Liver (tissue), 9 donors: ENCODE measurements around the gene ANAPC7. TPM values are rescaled to one million over a fixed set of nuclear protein-coding genes. Genes with fewer than 3 reads are reported as not detected.

Experiments used
- DNase-seq: peaks from one replicate; pipeline ENCODE4 v3.0.0-alpha.2; 2017; ENCODE audit warnings: low spot score
- H3K27ac ChIP-seq, 2 donors: one replicate each; pipeline ENCODE4 v1.7.0; 2013; ENCODE audit warnings: inconsistent platforms in 2 of 2, low read length in 2 of 2, control low read depth in 1 of 2, low read depth in 1 of 2, mild to moderate bottlenecking in 1 of 2
- H3K27me3 ChIP-seq, 4 donors: one replicate each; pipeline versions ENCODE4 v1.6.1 to v1.7.0; 2013; ENCODE audit warnings: low read length in 3 of 4, inconsistent platforms in 1 of 4, mild to moderate bottlenecking in 1 of 4, moderate library complexity in 1 of 4; ENCODE audit not compliant: control insufficient read depth in 4 of 4, insufficient read depth in 4 of 4
- H3K36me3 ChIP-seq, 4 donors: one replicate each; pipeline versions ENCODE4 v1.6.1 to v1.7.0; 2013; ENCODE audit warnings: low read length in 3 of 4, mild to moderate bottlenecking in 3 of 4, low read depth in 1 of 4, moderate library complexity in 1 of 4; ENCODE audit not compliant: control insufficient read depth in 4 of 4, insufficient read depth in 3 of 4
- H3K4me1 ChIP-seq, 4 donors: one replicate each; pipeline versions ENCODE4 v1.6.1 to v1.7.0; 2013; ENCODE audit warnings: low read length in 3 of 4, mild to moderate bottlenecking in 3 of 4, moderate library complexity in 1 of 4; ENCODE audit not compliant: control insufficient read depth in 4 of 4, insufficient read depth in 4 of 4
- H3K4me3 ChIP-seq, 3 donors: one replicate each; pipeline versions ENCODE4 v1.6.1 to v1.7.0; 2013; ENCODE audit warnings: low read length in 3 of 3, control low read depth in 1 of 3, low read depth in 1 of 3, mild to moderate bottlenecking in 1 of 3
- H3K9ac ChIP-seq, 2 donors: one replicate each; pipeline ENCODE4 v1.7.0; 2013; ENCODE audit warnings: low read length in 2 of 2, mild to moderate bottlenecking in 2 of 2, moderate library complexity in 2 of 2, control low read depth in 1 of 2, low read depth in 1 of 2
- H3K9me3 ChIP-seq, 4 donors: one replicate each; pipeline versions ENCODE4 v1.6.1 to v1.7.0; 2013; ENCODE audit warnings: low read length in 3 of 4; ENCODE audit not compliant: control insufficient read depth in 4 of 4
- EGR1 ChIP-seq, 2 donors: IDR thresholded peaks; 2 replicates each; pipeline ENCODE4 v1.6.1; 2016 to 2018; ENCODE audit warnings: antibody characterized with exemption in 2 of 2, low read depth in 2 of 2
- FOXA1 ChIP-seq: IDR thresholded peaks from 2 replicates; pipeline ENCODE4 v1.6.1; 2016; ENCODE audit warnings: antibody characterized with exemption
- FOXA2 ChIP-seq: IDR thresholded peaks from 2 replicates; pipeline ENCODE4 v1.6.1; 2016; ENCODE audit warnings: antibody characterized with exemption
- GABPA ChIP-seq, 2 donors: IDR thresholded peaks in 1 of 2; conservative IDR thresholded peaks in 1 of 2; 2 replicates each; pipeline ENCODE4 v1.6.1; 2016; ENCODE audit warnings: antibody characterized with exemption in 2 of 2, mild to moderate bottlenecking in 1 of 2, moderate library complexity in 1 of 2
- HNF4A ChIP-seq, 2 donors: conservative IDR thresholded peaks; 2 replicates each; pipeline ENCODE4 v1.6.1; 2016; ENCODE audit warnings: antibody characterized with exemption in 2 of 2, mild to moderate bottlenecking in 2 of 2
- HNF4G ChIP-seq: IDR thresholded peaks from 2 replicates; pipeline ENCODE4 v1.6.1; 2016; ENCODE audit warnings: antibody characterized with exemption
- JUND ChIP-seq, 2 donors: IDR thresholded peaks; 2 replicates each; pipeline ENCODE4 v1.6.1; 2016; ENCODE audit warnings: antibody characterized with exemption in 2 of 2
- NR2F2 ChIP-seq: IDR thresholded peaks from 2 replicates; pipeline ENCODE4 v1.6.1; 2016; ENCODE audit warnings: antibody characterized with exemption
- RAD21 ChIP-seq, 2 donors: IDR thresholded peaks; 2 replicates each; pipeline ENCODE4 v1.6.1; 2016; ENCODE audit warnings: antibody characterized with exemption in 2 of 2, mild to moderate bottlenecking in 2 of 2
- RXRA ChIP-seq, 2 donors: IDR thresholded peaks; 2 replicates each; pipeline ENCODE4 v1.6.1; 2017 to 2018; ENCODE audit warnings: antibody characterized with exemption in 2 of 2, mild to moderate bottlenecking in 1 of 2
- SP1 ChIP-seq: IDR thresholded peaks from 2 replicates; pipeline ENCODE4 v1.6.1; 2018; ENCODE audit warnings: antibody characterized with exemption, mild to moderate bottlenecking
- TAF1 ChIP-seq: conservative IDR thresholded peaks from 2 replicates; pipeline ENCODE4 v1.6.1; 2016; ENCODE audit warnings: antibody characterized with exemption, mild to moderate bottlenecking
- YY1 ChIP-seq: IDR thresholded peaks from 2 replicates; pipeline ENCODE4 v1.6.1; 2016; ENCODE audit warnings: antibody characterized with exemption, mild to moderate bottlenecking
- WGBS: extraction: QIAGEN DNeasy Blood & Tissue Kit; methylation state at CpG from one replicate; pipeline ENCODE4 v1.1.7; 2013; 5-methylcytosine and 5-hydroxymethylcytosine counted together
- polyA plus RNA-seq, 2 donors: library from polyadenylated mRNA; stranded (reverse) in 1 of 2; unstranded in 1 of 2; fragments of 200-250 nt in 1 of 2; fragments of >200 nt in 1 of 2; fragmentation: Nextera tagmentation in 1 of 2; extraction: Ambion mirVana in 1 of 2; gene quantifications; one replicate each; pipeline versions ENCODE4 v1.2.1 to v1.2.3, GENCODE V29; 2013 to 2015
- total RNA-seq, 2 donors: library from RNA; depleted of rRNA; stranded (reverse); fragments of >200 nt; gene quantifications; one replicate each; pipeline ENCODE4 v1.2.3, GENCODE V29; 2014
- TF ChIP-seq, protein P1 (sequence below): IDR thresholded peaks from 2 replicates; pipeline ENCODE4 v1.6.1; 2016; ENCODE audit warnings: antibody characterized with exemption, mild to moderate bottlenecking
- TF ChIP-seq, protein P2 (sequence below): IDR thresholded peaks from 2 replicates; pipeline ENCODE4 v1.6.1; 2016; ENCODE audit warnings: antibody characterized with exemption
- TF ChIP-seq, protein P3 (sequence below): fragments of 150-350 bp; IDR thresholded peaks from 2 replicates; pipeline ENCODE4 v1.5.1; 2017; ENCODE audit warnings: improper control_type of control experiment, low read depth, low read length; ENCODE audit not compliant: missing input control
- TF ChIP-seq, protein P4 (sequence below): IDR thresholded peaks from 2 replicates; pipeline ENCODE4 v1.6.1; 2016; ENCODE audit warnings: antibody characterized with exemption
- TF ChIP-seq, protein P5 (sequence below): IDR thresholded peaks from 2 replicates; pipeline ENCODE4 v1.6.1; 2016; ENCODE audit warnings: antibody characterized with exemption
- donor health status: healthy.
- donor health status: healthy.
- donor health status: healthy.
- donor health status: healthy.
- donor health status: healthy.

ANAPC7 gene
- total and polyA plus RNA-seq, 4 donors, result 11.4 to 21.1 (median 16.3) TPM

DNA sequence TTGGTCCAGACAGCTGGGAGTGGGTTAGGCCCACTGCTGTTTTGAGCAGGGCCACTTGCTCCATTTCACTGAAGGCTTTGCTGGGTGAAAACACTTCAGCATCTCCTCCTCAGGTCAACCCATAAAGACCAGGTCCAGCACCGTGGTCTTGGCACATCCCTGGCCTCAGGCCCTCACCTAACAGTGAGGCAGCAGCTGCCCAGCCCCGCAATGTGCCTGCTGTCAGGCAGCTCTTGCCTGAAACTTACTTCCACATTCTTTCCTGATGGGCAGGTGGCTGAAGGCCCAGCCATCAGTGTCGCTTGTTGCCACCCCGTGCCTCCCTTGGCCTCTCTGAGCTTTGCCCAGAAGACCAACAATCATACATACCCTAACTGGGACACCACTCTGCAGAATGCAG lies 54.4 kb downstream of the ANAPC7 start:
- no peak overlapping the region for H3K9ac ChIP-seq
- no peaks in the 10 kb centered on the region for H3K27me3 ChIP-seq
- 87% methylated on average over 4 of the region's 4 CpGs for WGBS
- DNase-seq, result no peak
- H3K36me3 ChIP-seq, result peaks cover 20 to 70% (median 57%) of the 10 kb centered on the region in 4 donors
- H3K4me3 ChIP-seq, result no peak overlapping the region
- no peaks in the 10 kb centered on the region for H3K9me3 ChIP-seq
- H3K4me1 ChIP-seq, result no peaks in the 10 kb centered on the region
- TF ChIP-seq NR2F2 (no peak), TAF1 (no peak), JUND (IDR thresholded peaks at IDR 0.05) (no peak), HNF4G (no peak), FOXA2 (no peak), FOXA1 (no peak), GABPA (IDR thresholded peaks at IDR 0.05 in 1 of 2, conservative IDR thresholded peaks at IDR 0.05 in 1 of 2) (no peak), YY1 (no peak), EGR1 (IDR thresholded peaks at IDR 0.05; ENCODE audit: low read depth in 2 of 2) (no peak), HNF4A (conservative IDR thresholded peaks at IDR 0.05) (no peak), RAD21 (IDR thresholded peaks at IDR 0.05) (no peak), SP1 (no peak), RXRA (IDR thresholded peaks at IDR 0.05) (no peak)
- TF ChIP-seq, protein P1, sequence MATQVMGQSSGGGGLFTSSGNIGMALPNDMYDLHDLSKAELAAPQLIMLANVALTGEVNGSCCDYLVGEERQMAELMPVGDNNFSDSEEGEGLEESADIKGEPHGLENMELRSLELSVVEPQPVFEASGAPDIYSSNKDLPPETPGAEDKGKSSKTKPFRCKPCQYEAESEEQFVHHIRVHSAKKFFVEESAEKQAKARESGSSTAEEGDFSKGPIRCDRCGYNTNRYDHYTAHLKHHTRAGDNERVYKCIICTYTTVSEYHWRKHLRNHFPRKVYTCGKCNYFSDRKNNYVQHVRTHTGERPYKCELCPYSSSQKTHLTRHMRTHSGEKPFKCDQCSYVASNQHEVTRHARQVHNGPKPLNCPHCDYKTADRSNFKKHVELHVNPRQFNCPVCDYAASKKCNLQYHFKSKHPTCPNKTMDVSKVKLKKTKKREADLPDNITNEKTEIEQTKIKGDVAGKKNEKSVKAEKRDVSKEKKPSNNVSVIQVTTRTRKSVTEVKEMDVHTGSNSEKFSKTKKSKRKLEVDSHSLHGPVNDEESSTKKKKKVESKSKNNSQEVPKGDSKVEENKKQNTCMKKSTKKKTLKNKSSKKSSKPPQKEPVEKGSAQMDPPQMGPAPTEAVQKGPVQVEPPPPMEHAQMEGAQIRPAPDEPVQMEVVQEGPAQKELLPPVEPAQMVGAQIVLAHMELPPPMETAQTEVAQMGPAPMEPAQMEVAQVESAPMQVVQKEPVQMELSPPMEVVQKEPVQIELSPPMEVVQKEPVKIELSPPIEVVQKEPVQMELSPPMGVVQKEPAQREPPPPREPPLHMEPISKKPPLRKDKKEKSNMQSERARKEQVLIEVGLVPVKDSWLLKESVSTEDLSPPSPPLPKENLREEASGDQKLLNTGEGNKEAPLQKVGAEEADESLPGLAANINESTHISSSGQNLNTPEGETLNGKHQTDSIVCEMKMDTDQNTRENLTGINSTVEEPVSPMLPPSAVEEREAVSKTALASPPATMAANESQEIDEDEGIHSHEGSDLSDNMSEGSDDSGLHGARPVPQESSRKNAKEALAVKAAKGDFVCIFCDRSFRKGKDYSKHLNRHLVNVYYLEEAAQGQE, result no peak
- TF ChIP-seq, protein P2, sequence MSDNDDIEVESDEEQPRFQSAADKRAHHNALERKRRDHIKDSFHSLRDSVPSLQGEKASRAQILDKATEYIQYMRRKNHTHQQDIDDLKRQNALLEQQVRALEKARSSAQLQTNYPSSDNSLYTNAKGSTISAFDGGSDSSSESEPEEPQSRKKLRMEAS, result no peak
- TF ChIP-seq, protein P3, sequence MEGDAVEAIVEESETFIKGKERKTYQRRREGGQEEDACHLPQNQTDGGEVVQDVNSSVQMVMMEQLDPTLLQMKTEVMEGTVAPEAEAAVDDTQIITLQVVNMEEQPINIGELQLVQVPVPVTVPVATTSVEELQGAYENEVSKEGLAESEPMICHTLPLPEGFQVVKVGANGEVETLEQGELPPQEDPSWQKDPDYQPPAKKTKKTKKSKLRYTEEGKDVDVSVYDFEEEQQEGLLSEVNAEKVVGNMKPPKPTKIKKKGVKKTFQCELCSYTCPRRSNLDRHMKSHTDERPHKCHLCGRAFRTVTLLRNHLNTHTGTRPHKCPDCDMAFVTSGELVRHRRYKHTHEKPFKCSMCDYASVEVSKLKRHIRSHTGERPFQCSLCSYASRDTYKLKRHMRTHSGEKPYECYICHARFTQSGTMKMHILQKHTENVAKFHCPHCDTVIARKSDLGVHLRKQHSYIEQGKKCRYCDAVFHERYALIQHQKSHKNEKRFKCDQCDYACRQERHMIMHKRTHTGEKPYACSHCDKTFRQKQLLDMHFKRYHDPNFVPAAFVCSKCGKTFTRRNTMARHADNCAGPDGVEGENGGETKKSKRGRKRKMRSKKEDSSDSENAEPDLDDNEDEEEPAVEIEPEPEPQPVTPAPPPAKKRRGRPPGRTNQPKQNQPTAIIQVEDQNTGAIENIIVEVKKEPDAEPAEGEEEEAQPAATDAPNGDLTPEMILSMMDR, result no peak
- TF ChIP-seq, protein P4, sequence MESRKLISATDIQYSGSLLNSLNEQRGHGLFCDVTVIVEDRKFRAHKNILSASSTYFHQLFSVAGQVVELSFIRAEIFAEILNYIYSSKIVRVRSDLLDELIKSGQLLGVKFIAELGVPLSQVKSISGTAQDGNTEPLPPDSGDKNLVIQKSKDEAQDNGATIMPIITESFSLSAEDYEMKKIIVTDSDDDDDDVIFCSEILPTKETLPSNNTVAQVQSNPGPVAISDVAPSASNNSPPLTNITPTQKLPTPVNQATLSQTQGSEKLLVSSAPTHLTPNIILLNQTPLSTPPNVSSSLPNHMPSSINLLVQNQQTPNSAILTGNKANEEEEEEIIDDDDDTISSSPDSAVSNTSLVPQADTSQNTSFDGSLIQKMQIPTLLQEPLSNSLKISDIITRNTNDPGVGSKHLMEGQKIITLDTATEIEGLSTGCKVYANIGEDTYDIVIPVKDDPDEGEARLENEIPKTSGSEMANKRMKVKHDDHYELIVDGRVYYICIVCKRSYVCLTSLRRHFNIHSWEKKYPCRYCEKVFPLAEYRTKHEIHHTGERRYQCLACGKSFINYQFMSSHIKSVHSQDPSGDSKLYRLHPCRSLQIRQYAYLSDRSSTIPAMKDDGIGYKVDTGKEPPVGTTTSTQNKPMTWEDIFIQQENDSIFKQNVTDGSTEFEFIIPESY, result no peak
- TF ChIP-seq, protein P5, sequence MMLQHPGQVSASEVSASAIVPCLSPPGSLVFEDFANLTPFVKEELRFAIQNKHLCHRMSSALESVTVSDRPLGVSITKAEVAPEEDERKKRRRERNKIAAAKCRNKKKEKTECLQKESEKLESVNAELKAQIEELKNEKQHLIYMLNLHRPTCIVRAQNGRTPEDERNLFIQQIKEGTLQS, result no peak
- H3K27ac ChIP-seq, result no peak overlapping the region
